Measurements from ENCODE around the gene ROBO2.

ROBO2 gene

GRCh38 chr3:77338195-77338594 lies 298.3 kb downstream of the ROBO2 start:
- Histone ChIP-seq H3K4me1 (ENCODE audit: low read depth, poor library complexity, severe bottlenecking) (no peaks in the 10 kb centered on the region), H3K27me3 (ENCODE audit: insufficient read depth, low read depth) (no peaks in the 10 kb centered on the region), H4K20me1 (ENCODE audit: insufficient read depth) (no peaks in the 10 kb centered on the region), H3K79me2 (ENCODE audit: insufficient read depth, low read depth) (no peaks in the 10 kb centered on the region), H3K4me2 (no peak overlapping the region), H3K4me3 (IDR thresholded peaks at IDR 0.05; ENCODE audit: insufficient read depth, low read depth, low read length) (no peak overlapping the region), H3K9ac (no peak overlapping the region), H3K36me3 (ENCODE audit: insufficient read depth) (no peaks in the 10 kb centered on the region), H2AFZ (ENCODE audit: low read depth) (no peak overlapping the region), H3K27ac (no peak overlapping the region)
- no peak for TF ChIP-seq CTCF (conservative IDR thresholded peaks at IDR 0.05; ENCODE audit: low read depth, low read length)

- no peak overlapping the region for H2AFZ ChIP-seq (ENCODE audit: low read depth)
- H3K27me3 ChIP-seq (ENCODE audit: insufficient read depth, low read depth) = no peaks in the 10 kb centered on the region
- no peak for TF ChIP-seq CTCF (conservative IDR thresholded peaks at IDR 0.05; ENCODE audit: low read depth, low read length)
- no peak overlapping the region for H3K4me3 ChIP-seq (IDR thresholded peaks at IDR 0.05; ENCODE audit: insufficient read depth, low read depth, low read length)
- H3K79me2 ChIP-seq (ENCODE audit: insufficient read depth, low read depth) = no peaks in the 10 kb centered on the region
- H3K4me2 ChIP-seq = no peak overlapping the region
- H3K4me1 ChIP-seq (ENCODE audit: low read depth, poor library complexity, severe bottlenecking) = no peaks in the 10 kb centered on the region
- H3K9ac ChIP-seq = no peak overlapping the region
- no peaks in the 10 kb centered on the region for H3K36me3 ChIP-seq (ENCODE audit: insufficient read depth)
- no peak overlapping the region for H3K27ac ChIP-seq
- no peaks in the 10 kb centered on the region for H4K20me1 ChIP-seq (ENCODE audit: insufficient read depth)
Observed at GRCh38 chr3:77342027-77342426, 302.1 kb downstream of the ROBO2 start.

GRCh38 chr3:77342688-77343087 lies 302.8 kb downstream of the ROBO2 start:
- Histone ChIP-seq H4K20me1 (ENCODE audit: insufficient read depth) (no peaks in the 10 kb centered on the region), H2AFZ (ENCODE audit: low read depth) (no peak overlapping the region), H3K27me3 (ENCODE audit: insufficient read depth, low read depth) (no peaks in the 10 kb centered on the region), H3K4me1 (ENCODE audit: low read depth, poor library complexity, severe bottlenecking) (no peaks in the 10 kb centered on the region), H3K9ac (no peak overlapping the region), H3K36me3 (ENCODE audit: insufficient read depth) (no peaks in the 10 kb centered on the region), H3K27ac (no peak overlapping the region), H3K79me2 (ENCODE audit: insufficient read depth, low read depth) (no peaks in the 10 kb centered on the region), H3K4me2 (no peak overlapping the region), H3K4me3 (IDR thresholded peaks at IDR 0.05; ENCODE audit: insufficient read depth, low read depth, low read length) (no peak overlapping the region)
- TF ChIP-seq CTCF (conservative IDR thresholded peaks at IDR 0.05; ENCODE audit: low read depth, low read length) = no peak

- Histone ChIP-seq H3K4me1 (ENCODE audit: low read depth, poor library complexity, severe bottlenecking) (no peaks in the 10 kb centered on the region), H3K4me3 (IDR thresholded peaks at IDR 0.05; ENCODE audit: insufficient read depth, low read depth, low read length) (no peak overlapping the region), H3K9ac (no peak overlapping the region), H4K20me1 (ENCODE audit: insufficient read depth) (no peaks in the 10 kb centered on the region), H3K27ac (no peak overlapping the region), H2AFZ (ENCODE audit: low read depth) (no peak overlapping the region), H3K79me2 (ENCODE audit: insufficient read depth, low read depth) (no peaks in the 10 kb centered on the region), H3K4me2 (no peak overlapping the region), H3K27me3 (ENCODE audit: insufficient read depth, low read depth) (no peaks in the 10 kb centered on the region), H3K36me3 (ENCODE audit: insufficient read depth) (no peaks in the 10 kb centered on the region)
- TF ChIP-seq CTCF (conservative IDR thresholded peaks at IDR 0.05; ENCODE audit: low read depth, low read length) = no peak
Observed at GRCh38 chr3:77345009-77345408, 305.1 kb downstream of the ROBO2 start.
